DND-41 (cell line): ENCODE measurements around the gene APOD.

Source experiments
- ATAC-seq: fragments of 200-7000 bp; cut with Tn5 transposase; 3 replicates; pipeline ENCODE4 v1.9.1; 2021; ENCODE audit warnings: low read depth; ENCODE audit not compliant: insufficient read depth
- DNase-seq: peaks from one replicate; pipeline ENCODE4 v3.0.0-alpha.2; 2020
- H2AFZ ChIP-seq: 2 replicates; pipeline ENCODE4 v1.6.0; 2012; ENCODE audit warnings: low read depth, low read length
- H3K27ac ChIP-seq: 2 replicates; pipeline ENCODE4 v1.5.1; 2012; ENCODE audit warnings: low read length, inconsistent platforms
- H3K27me3 ChIP-seq: fragments of 200-600 bp; sonication (generic); 2 replicates; pipeline ENCODE4 v1.6.0; 2012; ENCODE audit warnings: low read length, mild to moderate bottlenecking, inconsistent platforms; ENCODE audit not compliant: insufficient read depth, poor library complexity
- H3K36me3 ChIP-seq: 2 replicates; pipeline ENCODE4 v1.5.1; 2012; ENCODE audit warnings: low read length, inconsistent platforms; ENCODE audit not compliant: insufficient read depth
- H3K4me1 ChIP-seq: 2 replicates; pipeline ENCODE4 v1.5.1; 2012; ENCODE audit warnings: mild to moderate bottlenecking, low read length; ENCODE audit not compliant: insufficient read depth
- H3K4me2 ChIP-seq: 2 replicates; pipeline ENCODE4 v1.6.0; 2012; ENCODE audit warnings: mild to moderate bottlenecking, moderate library complexity, low read length, inconsistent platforms; ENCODE audit not compliant: insufficient read depth
- H3K4me3 ChIP-seq, 2 experiments: fragments of 200-600 bp in 1 of 2; shearing (Covaris generic) in 1 of 2; 2 replicates each; pipeline ENCODE4 v1.5.1; 2012 to 2016; ENCODE audit warnings: inconsistent platforms in 2 of 2, low read length in 2 of 2, mild to moderate bottlenecking in 2 of 2, low read depth in 1 of 2, moderate library complexity in 1 of 2
- H3K79me2 ChIP-seq: 2 replicates; pipeline ENCODE4 v1.6.0; 2012; ENCODE audit warnings: low read length, inconsistent platforms; ENCODE audit not compliant: insufficient read depth
- H3K9ac ChIP-seq: 2 replicates; pipeline ENCODE4 v1.6.0; 2012; ENCODE audit warnings: low read depth, mild to moderate bottlenecking, inconsistent platforms, low read length, moderate library complexity
- H3K9me3 ChIP-seq: 2 replicates; pipeline ENCODE4 v1.5.1; 2012; ENCODE audit warnings: low read length, moderate library complexity, mild to moderate bottlenecking, inconsistent platforms; ENCODE audit not compliant: insufficient read depth, severe bottlenecking
- H4K20me1 ChIP-seq: 2 replicates; pipeline ENCODE4 v1.6.0; 2012; ENCODE audit warnings: low read length; ENCODE audit not compliant: insufficient read depth
- CTCF ChIP-seq: IDR thresholded peaks from 2 replicates; pipeline ENCODE4 v1.5.1; 2012; ENCODE audit warnings: borderline replicate concordance, low read length, moderate library complexity, mild to moderate bottlenecking; ENCODE audit not compliant: poor library complexity, severe bottlenecking; ENCODE audit errors: extremely low read depth
- EZH2 ChIP-seq: IDR thresholded peaks from 3 replicates; pipeline ENCODE4 v1.6.1; 2012; ENCODE audit warnings: borderline replicate concordance, low read depth, mild to moderate bottlenecking, moderate library complexity, low read length, inconsistent platforms; ENCODE audit not compliant: severe bottlenecking

APOD gene

GRCh38 chr3:195587406-195587805 lies 3.7 kb upstream of the APOD start:
- Histone ChIP-seq H3K9me3 (peaks cover 6% of the 10 kb centered on the region), H3K79me2 (no peaks in the 10 kb centered on the region), H3K4me1 (peaks cover 13% of the 10 kb centered on the region), H4K20me1 (no peaks in the 10 kb centered on the region), H2AFZ (no peak overlapping the region), H3K9ac (no peak overlapping the region), H3K27me3 (peaks cover 7% of the 10 kb centered on the region), H3K4me2 (no peak overlapping the region), H3K36me3 (no peaks in the 10 kb centered on the region), H3K27ac (no peak overlapping the region), H3K4me3 (no peak overlapping the region)
- DNase-seq (no peak), ATAC-seq (no peak)
- TF ChIP-seq CTCF (no peak), EZH2 (no peak)

GRCh38 chr3:195584543-195584870 lies 767 bp upstream of the APOD start:
- no peak for TF ChIP-seq EZH2
- TF ChIP-seq CTCF: no peak
- Histone ChIP-seq H3K27ac (no peak overlapping the region), H3K79me2 (no peaks in the 10 kb centered on the region), H3K4me3 (no peak overlapping the region), H3K4me2 (no peak overlapping the region), H3K36me3 (no peaks in the 10 kb centered on the region), H4K20me1 (no peaks in the 10 kb centered on the region), H3K9me3 (peaks cover 6% of the 10 kb centered on the region), H3K9ac (no peak overlapping the region), H3K27me3 (peaks cover 7% of the 10 kb centered on the region), H2AFZ (no peak overlapping the region), H3K4me1 (peaks cover 13% of the 10 kb centered on the region)
- no peak for ATAC-seq
- no peak for DNase-seq

- H3K79me2 ChIP-seq: no peaks in the 10 kb centered on the region
- H3K36me3 ChIP-seq: no peaks in the 10 kb centered on the region
- H2AFZ ChIP-seq: no peak overlapping the region
- ATAC-seq (no peak), DNase-seq (no peak)
- no peak for TF ChIP-seq CTCF
- TF ChIP-seq EZH2: no peak
- H4K20me1 ChIP-seq: no peaks in the 10 kb centered on the region; the same call in 1 of the 2 replicates
- H3K27me3 ChIP-seq: peaks cover 7% of the 10 kb centered on the region
- H3K4me3 ChIP-seq: no peak overlapping the region
- H3K4me1 ChIP-seq: peaks cover 13% of the 10 kb centered on the region
- H3K9ac ChIP-seq: no peak overlapping the region
- H3K4me2 ChIP-seq: no peak overlapping the region
- H3K27ac ChIP-seq: no peak overlapping the region
- H3K9me3 ChIP-seq: no peaks in the 10 kb centered on the region
Measured at GRCh38 chr3:195582947-195583346, 793 bp downstream of the APOD start.
